DMS53 treated with DMSO at 0.1 percent for 48 hours (cell line): ENCODE measurements around the gene CSNK1G2.

Experiments used
- DNase-seq: peaks from one replicate; lab custom pipeline; 2025; ENCODE audit not compliant: unreplicated experiment; lab: John Stamatoyannopoulos, UW

The CSNK1G2 gene

DNA sequence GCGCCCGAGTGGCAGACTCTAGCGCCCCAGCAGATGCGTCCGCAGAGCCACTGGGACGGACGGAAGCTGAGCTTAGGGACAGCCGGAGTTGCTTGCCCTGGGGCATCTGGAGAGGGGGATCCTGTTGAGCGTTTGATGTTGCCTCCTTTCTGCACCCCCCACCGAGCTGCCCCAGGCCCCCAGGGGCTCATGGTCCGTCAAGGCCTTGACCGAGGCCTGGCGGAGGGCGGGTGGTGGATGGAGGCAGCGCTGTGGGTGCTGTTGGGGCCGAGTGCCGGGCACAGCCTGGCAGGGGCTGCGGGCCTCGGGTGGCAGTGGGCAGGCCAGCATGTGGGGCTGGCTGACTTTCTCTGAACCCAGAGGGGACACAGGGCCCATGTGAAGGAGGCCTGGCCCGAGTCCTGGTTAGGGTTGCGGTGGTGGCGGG lies 2.7 kb downstream of the CSNK1G2 start:
- no peak for DNase-seq

DNA sequence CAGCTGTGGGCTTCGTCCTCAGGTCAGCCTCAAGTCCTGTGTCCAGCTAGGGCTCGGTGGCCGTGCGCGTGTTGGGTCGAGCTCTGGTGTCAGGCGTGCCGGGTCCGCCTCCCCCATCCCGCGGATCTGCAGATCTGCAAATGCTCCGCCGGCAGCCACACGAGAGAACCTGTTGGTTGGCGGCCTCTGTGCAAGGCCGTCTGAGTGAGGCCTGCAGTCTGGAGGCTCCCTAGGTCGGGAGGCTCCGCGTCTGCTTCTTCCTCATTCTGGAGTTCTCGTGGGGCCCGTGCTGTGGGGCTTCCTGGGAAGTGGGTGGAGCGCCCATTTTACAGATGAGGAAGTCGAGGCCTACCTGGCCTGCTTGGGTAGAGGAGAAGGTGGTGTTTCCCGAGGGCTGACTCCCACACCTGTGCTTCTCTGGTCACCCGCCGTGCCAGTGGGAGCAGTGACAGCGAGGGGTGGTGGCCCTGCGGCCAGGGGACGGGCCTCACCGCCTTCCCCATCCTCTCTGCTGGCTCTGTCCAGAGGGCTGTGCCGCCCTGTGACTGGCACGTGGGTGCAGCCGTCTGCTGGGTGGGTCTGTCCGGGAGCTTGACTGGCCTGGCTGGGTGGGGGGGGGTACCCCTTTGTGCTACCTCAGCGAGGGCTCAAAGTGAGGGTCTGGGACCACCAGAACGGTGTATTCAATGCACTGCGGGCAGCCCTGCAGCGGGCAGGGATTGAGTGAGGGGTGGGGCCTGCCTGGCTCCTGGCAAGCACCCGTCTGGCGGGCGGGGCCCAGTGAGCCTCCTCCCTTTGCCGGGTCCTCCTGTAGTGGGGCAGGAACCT lies 3.3 kb downstream of the CSNK1G2 start:
- DNase-seq, result no peak

DNA sequence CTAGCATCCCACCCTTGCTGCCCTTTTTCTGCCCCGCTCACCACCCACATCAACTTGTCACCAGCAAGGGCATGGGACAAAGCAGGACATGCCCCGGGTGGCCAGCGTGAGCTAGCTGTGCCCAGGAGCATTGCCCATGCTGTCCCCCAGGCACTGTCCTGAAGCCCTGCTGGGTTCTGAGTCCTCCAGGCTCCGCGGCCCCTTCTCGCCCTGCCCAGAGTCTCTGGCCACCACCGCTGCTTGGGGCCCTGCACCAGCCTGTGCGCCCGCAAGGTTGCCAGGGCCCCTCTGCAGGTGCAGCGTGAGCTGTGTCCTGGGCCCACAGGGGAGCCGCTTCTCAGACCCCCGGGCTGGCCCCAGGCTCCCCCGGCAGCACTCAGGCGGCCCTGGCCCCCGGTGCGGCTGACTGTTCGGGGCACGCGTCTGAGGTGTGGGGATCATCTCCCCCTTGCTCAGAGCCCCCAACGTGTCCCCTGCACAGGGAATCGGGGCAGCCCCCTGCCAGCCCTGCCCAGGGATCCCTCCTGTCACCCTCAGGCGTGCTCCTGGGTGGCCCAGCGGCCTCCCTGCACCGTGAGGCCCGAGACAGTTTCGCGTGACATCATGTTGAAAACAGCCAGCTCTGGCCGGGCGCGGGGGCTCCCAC lies 4.1 kb downstream of the CSNK1G2 start:
- DNase-seq, result no peak

DNA sequence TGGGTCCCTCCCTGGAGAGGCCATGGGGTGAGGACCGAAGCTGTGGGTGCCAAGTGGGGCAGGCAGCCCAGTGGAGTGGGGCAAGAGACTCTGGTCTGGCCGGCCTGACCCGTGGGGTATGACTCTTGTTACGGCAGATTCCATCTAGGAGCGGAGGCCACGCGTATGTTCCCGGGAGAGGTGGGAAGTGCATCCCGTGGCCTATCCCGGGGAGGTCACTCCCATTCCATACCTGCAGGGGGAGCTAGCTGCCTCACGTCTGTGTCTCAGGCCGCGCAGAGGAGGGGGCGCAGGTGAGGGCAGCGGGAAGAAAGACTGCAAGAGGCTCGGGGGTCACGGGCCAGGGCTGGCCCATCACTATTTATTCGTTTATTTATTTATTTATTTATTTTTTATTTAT lies 4.9 kb downstream of the CSNK1G2 start:
- no peak for DNase-seq

DNA sequence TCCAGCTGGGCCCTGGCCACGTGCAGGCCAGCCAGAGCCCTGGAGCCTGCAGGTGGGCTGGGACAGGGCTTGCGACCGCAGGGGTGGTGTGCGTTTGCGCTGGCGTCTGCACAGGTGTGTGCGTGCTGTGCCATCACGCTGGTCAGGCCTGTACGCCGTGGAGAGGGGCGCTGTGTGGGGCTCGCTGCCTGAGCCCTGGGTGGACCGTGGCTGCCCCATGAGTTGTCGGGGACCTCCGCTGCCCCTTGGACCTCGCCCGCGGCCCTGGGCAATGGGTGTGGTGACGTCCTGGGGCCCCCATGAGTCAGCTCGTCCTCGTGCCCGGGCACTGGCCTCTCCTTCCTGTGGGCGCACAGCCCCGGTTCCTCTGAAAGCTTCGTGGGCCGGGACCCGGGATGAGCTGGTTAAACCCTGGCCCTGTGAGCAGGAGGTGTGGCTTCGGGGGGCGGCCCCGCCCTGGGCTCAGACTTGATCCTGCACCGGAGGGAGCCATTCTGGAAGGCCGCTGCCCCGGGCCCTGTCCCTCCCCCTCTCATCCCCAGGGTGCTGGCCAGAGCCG lies 6.8 kb downstream of the CSNK1G2 start:
- DNase-seq, result no peak

DNA sequence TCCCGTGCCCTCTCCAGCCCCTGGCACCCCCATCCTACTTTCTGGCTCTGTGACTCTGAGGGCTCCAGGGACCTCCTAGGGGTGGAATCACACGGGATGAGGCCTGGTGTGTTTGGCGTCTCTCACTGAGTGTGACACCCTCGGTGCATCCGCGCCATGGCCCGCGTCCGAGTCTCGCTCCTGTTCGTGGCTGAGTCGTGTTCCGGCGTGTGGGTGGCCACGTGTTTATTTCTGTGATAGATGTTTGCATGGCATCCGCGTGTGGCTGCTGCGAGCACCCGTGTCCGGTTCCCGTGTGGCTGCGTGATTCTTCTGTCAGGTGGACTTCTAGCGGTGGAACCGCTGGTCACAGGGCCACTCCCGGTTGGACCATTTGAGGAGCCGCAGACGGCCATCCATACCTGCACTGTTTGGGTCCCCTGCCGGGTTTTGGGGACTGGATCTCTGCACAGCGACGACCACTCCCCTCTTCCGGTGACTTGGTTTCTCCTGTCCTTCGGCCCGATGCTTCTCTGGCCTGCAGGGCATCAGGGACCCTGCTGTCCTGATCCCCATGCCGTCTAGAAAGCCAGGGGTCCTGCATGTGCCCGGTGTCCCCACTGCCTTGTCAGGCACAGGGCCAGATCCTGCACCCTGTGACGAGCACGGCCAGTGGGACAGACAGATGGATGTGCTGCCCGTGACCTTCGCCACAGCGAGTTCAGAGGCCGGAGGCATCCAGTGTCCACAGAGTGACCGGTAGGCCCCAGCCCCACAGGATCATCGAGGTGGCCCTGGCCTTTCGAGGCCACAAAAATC lies 8.5 kb downstream of the CSNK1G2 start:
- no peak for DNase-seq

DNA sequence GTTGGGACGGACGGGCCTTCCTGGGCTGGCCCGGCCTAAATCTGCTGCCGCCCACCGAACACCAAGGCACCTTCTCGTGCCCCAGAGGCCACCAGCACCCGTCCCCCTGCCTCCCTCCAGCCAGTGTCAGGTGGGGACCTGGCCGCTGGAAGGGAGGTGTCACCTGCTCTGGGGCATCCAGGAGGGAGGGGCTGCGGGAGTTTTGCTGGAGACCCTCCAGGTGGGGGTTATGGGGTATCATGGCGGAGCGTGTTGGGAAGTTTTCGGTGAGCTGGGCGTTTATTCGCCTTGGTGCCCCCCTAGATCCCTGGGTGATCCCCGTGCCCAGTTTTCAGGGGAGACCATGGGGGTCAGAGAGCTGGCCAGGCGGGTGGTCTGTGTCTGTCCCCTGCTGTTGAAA lies 9.7 kb downstream of the CSNK1G2 start:
- DNase-seq, result no peak

DNA sequence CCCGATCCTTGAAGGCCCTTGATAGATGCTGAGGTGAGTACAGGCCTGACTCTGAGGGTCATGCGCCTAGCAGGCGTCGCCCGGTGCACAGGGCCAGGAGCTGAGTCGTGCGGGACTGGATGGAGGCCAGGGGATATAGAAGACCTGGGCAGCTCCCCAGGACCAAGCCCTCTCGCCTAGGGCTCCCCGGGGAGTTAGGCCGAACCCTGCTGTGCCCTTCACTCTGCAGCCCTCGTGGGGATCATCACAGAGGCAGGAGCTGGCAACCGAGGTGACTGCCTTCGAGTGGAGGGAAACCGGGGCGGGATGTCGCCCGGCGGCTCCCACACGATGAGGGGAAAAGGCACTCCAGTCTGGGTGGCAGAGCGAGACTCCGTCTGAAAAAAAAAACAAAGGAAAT lies 11.7 kb downstream of the CSNK1G2 start:
- no peak for DNase-seq

DNA sequence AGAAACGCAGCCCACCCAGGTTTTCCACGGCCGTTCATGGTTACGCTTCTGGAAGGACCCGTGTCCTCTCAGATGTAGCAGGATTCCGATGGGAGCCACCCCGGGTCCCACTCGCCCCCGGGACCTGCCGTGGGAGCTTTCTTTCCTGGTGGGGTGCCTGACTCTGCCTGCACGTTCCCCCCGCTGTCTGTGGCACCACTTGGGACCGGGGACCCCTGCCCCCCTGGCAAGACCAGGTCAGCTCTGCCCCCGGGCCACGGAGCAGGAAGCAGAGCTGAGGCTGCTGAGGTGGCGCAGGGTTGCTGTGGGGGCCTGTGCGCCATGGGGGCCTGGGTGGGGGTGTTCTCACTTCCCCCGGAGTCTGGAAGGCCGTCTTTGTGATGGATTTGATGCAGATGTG lies 12.1 kb downstream of the CSNK1G2 start:
- no peak for DNase-seq

DNA sequence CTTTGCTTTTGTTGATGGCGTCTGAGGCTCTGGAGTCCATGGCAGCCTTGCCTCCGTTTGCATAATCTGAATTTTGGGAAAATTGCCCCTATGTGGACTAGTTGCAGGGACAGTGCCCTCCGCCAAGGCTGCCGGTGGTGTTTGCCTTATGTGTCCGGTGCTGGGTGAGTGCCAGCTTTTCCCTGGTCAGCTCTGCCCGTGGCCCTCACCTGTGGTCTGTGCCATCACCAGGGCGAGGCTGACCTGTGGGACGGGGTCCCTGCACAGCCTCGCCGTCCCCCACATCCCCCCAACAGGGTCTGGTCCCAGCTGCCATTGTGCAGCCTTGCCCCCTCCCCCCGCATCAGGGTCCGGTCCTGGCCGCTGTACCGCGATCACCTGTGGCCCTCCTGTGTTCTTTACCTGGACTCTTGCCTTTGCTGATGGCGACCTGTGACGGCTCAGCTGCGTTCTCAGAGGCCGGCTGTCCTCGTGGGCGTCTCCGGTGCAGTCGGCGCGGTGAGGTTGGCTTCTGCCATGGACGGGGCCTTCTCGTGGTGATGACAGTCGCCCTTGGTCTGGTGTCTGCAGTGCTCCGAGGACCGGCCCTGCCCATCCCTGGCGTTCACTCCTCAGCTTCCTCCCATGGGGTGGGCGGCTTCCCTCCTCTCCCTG lies 12.6 kb downstream of the CSNK1G2 start:
- DNase-seq, result no peak

DNA sequence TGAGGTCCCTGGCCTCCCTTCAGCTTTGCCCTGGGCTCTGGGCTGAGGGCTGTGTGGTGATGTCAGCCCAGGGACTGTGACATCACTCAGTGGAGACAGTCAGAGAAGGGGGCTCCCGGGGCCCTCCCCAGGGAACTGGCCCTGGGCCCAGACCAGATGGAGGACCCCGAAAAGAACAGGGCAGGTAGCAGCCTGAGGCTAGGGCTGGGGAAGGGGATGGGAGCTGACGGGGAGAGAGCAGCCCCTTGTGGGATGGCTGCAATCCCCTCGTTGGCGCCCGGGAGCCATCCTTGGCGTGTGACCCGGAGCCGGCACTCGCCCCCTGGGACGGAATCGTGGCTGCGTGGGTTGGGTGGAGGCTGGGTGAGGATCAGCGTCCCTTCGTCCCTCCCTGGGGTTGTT lies 13.6 kb downstream of the CSNK1G2 start:
- no peak for DNase-seq

DNA sequence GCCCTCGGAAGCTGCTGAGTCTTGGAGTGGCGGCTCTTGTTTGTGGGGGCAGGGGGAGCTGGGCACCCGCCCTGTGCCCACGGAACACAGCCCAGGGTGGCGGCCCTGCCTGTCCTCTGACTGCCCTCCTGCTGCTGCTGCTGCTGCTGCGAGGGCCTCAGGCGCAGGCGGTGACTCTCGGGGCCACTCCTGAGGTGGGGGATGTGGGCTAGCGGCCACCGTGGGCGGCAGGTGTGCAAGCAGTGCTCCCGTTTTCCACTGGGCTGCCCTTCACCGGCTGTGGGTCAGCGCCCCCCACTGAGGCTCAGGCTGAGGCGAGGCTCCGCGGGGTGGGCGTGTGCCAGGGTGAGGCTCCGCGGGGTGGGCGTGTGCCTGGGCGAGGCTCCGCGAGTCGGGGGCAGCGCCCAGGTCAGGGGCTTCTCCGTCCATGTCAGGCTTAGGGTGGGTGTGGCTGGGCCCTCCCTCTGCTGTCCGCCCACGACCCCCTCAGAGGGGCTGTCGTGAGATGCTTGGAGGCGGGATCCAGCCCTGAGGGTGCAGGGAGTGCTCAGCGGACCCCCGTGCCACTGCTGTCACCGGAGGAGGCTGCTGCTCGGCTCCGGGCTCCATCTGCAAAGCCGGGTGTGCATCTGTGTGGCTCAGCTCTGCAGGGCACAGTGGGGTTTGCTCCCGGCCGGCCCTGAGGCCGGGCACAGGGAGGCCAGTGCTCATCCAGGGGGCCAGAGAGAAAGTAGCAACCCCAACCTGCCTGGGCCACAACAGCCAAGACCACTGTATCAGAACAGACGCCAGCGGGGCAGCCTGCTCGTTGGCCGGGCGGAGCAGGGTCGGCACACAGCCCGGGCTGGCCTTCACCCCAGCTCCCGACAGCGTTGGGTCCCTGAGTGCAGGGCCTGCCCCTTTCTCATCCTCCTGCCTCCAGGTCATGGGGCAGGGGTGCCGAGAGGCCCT lies 14.5 kb downstream of the CSNK1G2 start:
- DNase-seq, result no peak

DNA sequence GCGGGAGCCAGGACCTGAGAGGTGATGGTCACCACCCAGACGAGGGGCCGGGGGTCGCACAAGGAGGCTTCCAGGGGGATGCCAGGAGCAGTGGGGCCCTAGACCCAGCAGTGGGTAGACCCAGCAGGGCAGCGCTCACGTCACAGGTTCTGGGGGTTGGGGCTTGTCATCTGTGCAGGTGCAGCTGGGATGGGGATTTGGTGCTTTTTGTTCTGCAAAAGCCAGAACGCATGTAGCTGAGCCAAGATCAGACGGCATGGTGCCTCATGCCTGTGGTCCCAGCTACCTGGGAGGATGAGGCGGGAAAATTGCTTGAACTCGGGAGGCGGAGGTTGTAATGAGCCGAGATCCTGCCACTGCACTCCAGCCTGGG lies 15.1 kb downstream of the CSNK1G2 start:
- no peak for DNase-seq

DNA sequence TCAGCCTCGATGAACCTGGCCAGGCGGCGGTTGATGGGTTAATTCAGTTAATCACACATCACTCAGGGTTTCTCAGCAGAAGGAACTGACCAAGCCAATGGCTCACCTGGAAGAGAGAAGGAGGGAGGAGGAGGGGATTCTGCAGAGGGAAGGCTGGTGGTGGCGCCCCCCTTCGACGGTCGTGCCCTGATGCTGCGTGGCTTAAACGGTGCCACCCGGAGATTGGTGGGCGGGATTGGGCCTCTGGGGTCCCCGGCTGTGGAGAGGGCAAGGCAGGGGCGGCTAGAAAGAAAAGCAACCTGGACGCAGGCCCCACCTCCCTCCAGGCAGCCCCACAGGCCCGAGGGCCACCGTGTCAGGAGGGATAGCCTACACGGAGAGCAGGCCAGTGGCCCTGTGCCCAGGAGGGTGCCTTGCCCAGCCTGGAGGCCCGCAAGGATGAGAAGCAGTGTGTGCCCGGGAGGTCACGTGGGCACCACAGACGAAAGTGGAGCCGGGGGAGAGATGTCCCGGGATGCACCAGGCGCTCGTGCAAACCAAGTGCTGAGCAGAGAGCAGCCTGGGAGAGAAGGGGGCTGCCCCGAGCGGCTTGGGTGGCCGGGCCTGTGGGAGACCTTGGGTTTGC lies 16.0 kb downstream of the CSNK1G2 start:
- no peak for DNase-seq

DNA sequence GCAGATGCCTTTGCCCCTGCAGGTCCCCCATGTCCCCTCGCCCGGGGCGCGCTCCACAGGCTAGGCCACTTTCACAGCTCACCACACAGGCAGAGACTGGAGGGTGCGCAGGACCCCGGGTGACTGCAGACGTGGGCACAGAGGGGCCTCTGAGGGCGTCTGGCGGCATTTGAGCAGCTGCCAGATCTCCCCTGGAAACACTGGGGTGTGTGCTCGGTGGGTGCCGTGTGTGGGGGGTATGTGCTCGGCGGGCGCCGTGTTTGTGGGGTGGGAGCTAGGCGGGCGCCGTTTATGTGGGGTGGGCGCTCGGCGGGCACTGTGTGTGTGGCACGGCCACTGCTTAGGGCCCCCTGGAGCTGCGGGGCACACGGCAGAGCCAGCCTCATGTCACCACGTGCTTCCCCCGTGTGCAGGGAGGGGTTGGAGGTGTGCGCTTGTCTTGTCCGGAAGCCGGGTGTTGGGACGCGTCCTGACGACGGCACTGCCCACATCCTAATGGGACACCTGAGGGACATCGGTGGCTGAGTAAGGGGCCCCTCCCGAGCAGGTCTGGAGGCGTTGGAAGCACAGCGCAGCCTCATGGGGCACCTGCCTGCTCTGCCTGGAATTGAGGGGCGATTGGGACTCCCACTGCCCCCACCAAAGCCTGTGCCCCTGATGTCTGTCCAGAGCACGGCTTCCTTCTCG lies 16.7 kb downstream of the CSNK1G2 start:
- no peak for DNase-seq

DNA sequence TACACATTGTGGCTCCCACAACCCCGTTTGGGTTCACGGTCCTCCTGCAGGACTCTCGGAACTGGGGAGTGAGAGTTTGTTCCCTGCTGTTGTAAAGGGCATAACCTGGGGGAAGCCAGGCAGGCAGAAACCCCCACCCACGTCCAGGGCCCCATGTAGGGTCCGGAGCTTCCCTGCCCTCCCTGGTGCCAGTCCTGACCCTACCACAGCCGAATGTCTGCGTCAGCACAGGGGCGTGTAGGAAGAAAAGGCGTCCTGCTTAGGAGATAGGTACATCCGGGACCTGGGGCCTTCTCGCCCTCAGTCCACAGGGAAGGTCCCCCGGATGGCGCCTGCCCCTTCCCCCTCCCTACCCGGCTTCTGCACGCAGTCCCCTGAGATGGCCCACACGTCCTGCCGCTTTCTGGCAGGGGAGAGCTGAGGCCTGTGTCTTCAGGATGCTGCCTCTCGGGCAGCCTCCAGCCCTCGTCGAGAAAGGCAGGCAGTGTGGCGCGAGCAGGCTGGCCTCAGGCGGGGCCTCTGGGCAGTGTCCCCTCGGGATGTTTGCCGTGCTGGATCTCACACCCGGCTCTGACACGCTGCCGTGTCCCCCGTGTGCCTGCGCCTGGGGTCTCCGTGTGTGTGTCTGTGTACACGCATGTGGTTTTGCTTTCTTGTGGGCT lies 19.1 kb downstream of the CSNK1G2 start:
- DNase-seq, result no peak

DNA sequence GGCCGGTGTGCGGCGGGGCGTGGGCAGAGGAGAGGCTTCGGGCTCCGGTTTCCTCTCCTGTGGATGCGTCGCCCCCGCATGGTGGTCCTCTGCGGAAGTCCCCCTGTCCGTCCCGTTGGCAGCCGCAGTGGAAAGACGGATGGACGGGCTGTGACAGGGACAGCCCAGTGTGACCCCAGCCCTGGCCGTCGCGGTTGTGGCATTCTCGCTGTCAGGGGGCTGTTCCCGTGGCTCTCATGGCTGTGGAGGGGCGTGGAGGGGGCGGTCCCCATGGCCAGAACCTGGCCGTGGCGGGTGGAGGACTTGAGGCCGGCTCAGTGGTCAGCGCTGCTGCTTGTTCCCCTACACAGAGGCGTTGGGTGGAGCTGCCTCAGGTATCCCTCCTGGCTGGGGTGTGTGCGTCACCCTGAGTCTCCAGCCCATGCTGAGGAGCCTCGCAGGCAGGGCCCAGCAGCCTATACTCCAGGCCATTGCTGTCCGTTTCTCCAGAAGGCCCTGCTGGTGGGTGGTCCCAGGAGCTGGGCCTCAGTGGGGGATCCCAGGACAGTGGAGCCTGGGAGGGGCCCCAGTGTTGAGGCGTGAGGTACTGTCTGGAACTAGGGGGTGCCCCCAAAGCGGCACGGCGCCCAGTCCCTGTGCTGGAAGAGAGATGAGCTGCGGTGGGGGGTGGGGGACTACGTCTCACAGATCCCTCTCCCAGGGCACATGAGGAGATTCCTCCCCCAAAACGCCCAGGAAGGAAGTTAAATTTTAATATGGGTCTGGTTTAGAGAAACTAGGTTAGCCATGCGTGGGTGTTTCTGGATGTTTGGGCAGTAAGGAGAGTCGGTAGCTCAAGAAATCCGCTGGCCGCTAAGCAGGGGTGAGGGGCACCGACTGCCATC lies 20.3 kb downstream of the CSNK1G2 start:
- DNase-seq, result no peak
